HepG2 (cell line): ENCODE measurements around the gene EPB41L2. TPM values are rescaled to one million over a fixed set of nuclear protein-coding genes. Genes with fewer than 3 reads are reported as not detected.

ENCODE experiments used
- ARHGAP35 ChIP-seq: sonication (generic); formaldehyde crosslinking; IDR thresholded peaks from 2 replicates; pipeline ENCODE4 v1.9.0; 2022; ENCODE audit warnings: mild to moderate bottlenecking, inconsistent platforms, moderate library complexity, missing genetic modification reagents, borderline replicate concordance
- CENPX ChIP-seq: sonication (generic); formaldehyde crosslinking; IDR thresholded peaks from 2 replicates; pipeline ENCODE4 v1.9.0; 2021; ENCODE audit warnings: mild to moderate bottlenecking, missing genetic modification reagents, moderate library complexity
- KAT2B ChIP-seq: fragments of 150-350 bp; IDR thresholded peaks from 2 replicates; pipeline ENCODE4 v1.6.1; 2014; ENCODE audit warnings: low read depth, low read length, borderline replicate concordance
- MED1 ChIP-seq: sonication (generic); formaldehyde crosslinking; IDR thresholded peaks from 2 replicates; pipeline ENCODE4 v1.4.0; 2020; ENCODE audit warnings: missing genetic modification reagents
- PAXIP1 ChIP-seq: sonication (generic); formaldehyde crosslinking; conservative IDR thresholded peaks from 2 replicates; pipeline ENCODE4 v1.4.0; 2020; ENCODE audit warnings: mild to moderate bottlenecking, missing genetic modification reagents, moderate library complexity
- PHF21A ChIP-seq: sonication (generic); formaldehyde crosslinking; IDR thresholded peaks from 2 replicates; pipeline ENCODE4 v1.5.0; 2020; ENCODE audit warnings: mild to moderate bottlenecking, missing genetic modification reagents
- RARA ChIP-seq: IDR thresholded peaks from 2 replicates; pipeline ENCODE4 v1.6.1; 2016; ENCODE audit warnings: missing genetic modification reagents, missing compliant biosample characterization
- TBX2 ChIP-seq: sonication (generic); formaldehyde crosslinking; IDR thresholded peaks from 2 replicates; pipeline ENCODE4 v1.5.0; 2020; ENCODE audit warnings: missing genetic modification reagents, mild to moderate bottlenecking, borderline replicate concordance
- XRCC5 ChIP-seq: fragments of 200-400 bp; formaldehyde crosslinking; optimal IDR thresholded peaks from 2 replicates; pipeline ENCODE3; 2017; ENCODE audit warnings: mild to moderate bottlenecking, low read length
- ZBTB21 ChIP-seq: sonication (generic); formaldehyde crosslinking; IDR thresholded peaks from 2 replicates; pipeline ENCODE4 v1.4.0; 2020; ENCODE audit warnings: missing genetic modification reagents
- ZBTB8A ChIP-seq: sonication (generic); formaldehyde crosslinking; IDR thresholded peaks from 2 replicates; pipeline ENCODE4 v1.4.0; 2020; ENCODE audit warnings: mild to moderate bottlenecking, low read depth, missing genetic modification reagents, borderline replicate concordance
- ZHX1 ChIP-seq: sonication (generic); formaldehyde crosslinking; IDR thresholded peaks from 2 replicates; pipeline ENCODE4 v1.8.1; 2022; ENCODE audit warnings: low read depth, mild to moderate bottlenecking, missing genetic modification reagents
- ZKSCAN5 ChIP-seq: sonication (generic); formaldehyde crosslinking; IDR thresholded peaks from 2 replicates; pipeline ENCODE4 v1.5.1; 2020; ENCODE audit warnings: mild to moderate bottlenecking, missing genetic modification reagents
- ZNF10 ChIP-seq: sonication (generic); formaldehyde crosslinking; IDR thresholded peaks from 2 replicates; pipeline ENCODE4 v1.4.0; 2020; ENCODE audit warnings: mild to moderate bottlenecking, low read depth, missing genetic modification reagents, borderline replicate concordance
- ZNF550 ChIP-seq: sonication (generic); formaldehyde crosslinking; IDR thresholded peaks from 2 replicates; pipeline ENCODE4 v1.4.0; 2020; ENCODE audit warnings: mild to moderate bottlenecking, missing genetic modification reagents, borderline replicate concordance
- ZNF552 ChIP-seq: sonication (generic); formaldehyde crosslinking; IDR thresholded peaks from 2 replicates; pipeline ENCODE4 v1.9.0; 2022; ENCODE audit warnings: missing genetic modification reagents, mild to moderate bottlenecking, borderline replicate concordance
- ZNF577 ChIP-seq: sonication (generic); formaldehyde crosslinking; IDR thresholded peaks from 2 replicates; pipeline ENCODE4 v1.4.0; 2020; ENCODE audit warnings: mild to moderate bottlenecking, low read depth, missing genetic modification reagents, borderline replicate concordance
- ZNF770 ChIP-seq: sonication (generic); formaldehyde crosslinking; IDR thresholded peaks from 2 replicates; pipeline ENCODE4 v1.5.0; 2020; ENCODE audit warnings: mild to moderate bottlenecking, missing genetic modification reagents
- ZSCAN29 ChIP-seq: sonication (generic); formaldehyde crosslinking; conservative IDR thresholded peaks from 2 replicates; pipeline ENCODE4 v1.4.0; 2020; ENCODE audit warnings: mild to moderate bottlenecking, missing genetic modification reagents
- ZSCAN9 ChIP-seq: IDR thresholded peaks from 2 replicates; pipeline ENCODE4 v1.6.1; 2016; ENCODE audit warnings: borderline replicate concordance
- polyA plus RNA-seq, 8 experiments: library from polyadenylated mRNA; depleted of rRNA in 3 of 8; stranded (reverse) in 7 of 8; unstranded in 1 of 8; fragments of >200 nt; fragmentation: Illumina TruSeq in 4 of 8; extraction: Trizol in 4 of 8; gene quantifications; 2 replicates each; pipeline versions ENCODE4 v1.2.1 to v1.2.3, GENCODE V29; 2011 to 2016; ENCODE audit warnings: low read depth in 4 of 8, missing spikeins in 1 of 8, mixed read lengths in 1 of 8; ENCODE audit not compliant: insufficient read depth in 1 of 8
- total RNA-seq, 5 experiments: library from RNA; depleted of rRNA; stranded (reverse); fragments of >200 nt; fragmentation: Illumina TruSeq; extraction: Trizol; gene quantifications; 2 replicates each; pipeline ENCODE4 v1.2.3, GENCODE V29; 2016; ENCODE audit warnings: low read depth in 1 of 5

The EPB41L2 gene
- total and polyA plus RNA-seq, 2 of the 13 experiments (the other 11 are each of a cell fraction or from before 2014, with no cell fraction given), result 41.7 to 56.4 TPM

- TF ChIP-seq ZSCAN29 (peak; percentile 66; the same call in 1 of the 2 replicates), ZSCAN9 (CRISPR knock-in tag) (peak; percentile 42; the same call in 1 of the 2 replicates), RARA (CRISPR knock-in tag) (peak; percentile 80), ZBTB21 (no peak), ZNF10 (CRISPR knock-in tag) (no peak), CENPX (CRISPR knock-in tag) (no peak), PHF21A (CRISPR knock-in tag) (peak; percentile 66), ZBTB8A (CRISPR knock-in tag) (no peak), ZKSCAN5 (CRISPR knock-in tag) (no peak), ZNF550 (CRISPR knock-in tag) (no peak), KAT2B (no peak), ZNF770 (CRISPR knock-in tag) (no peak), ZNF577 (CRISPR knock-in tag) (no peak), PAXIP1 (CRISPR knock-in tag) (peak; percentile 78), ZHX1 (CRISPR knock-in tag) (no peak), XRCC5 (no peak), ZNF552 (no peak), TBX2 (peak; percentile 83), MED1 (CRISPR knock-in tag) (peak; percentile 80; the same call in 1 of the 2 replicates), ARHGAP35 (no peak)
Observed at GRCh38 chr6:130834482-130835251, 228.4 kb downstream of the EPB41L2 start (continued).
